ENCODE data around the gene FBXL4. TPM values are rescaled to one million over a fixed set of nuclear protein-coding genes. Genes with fewer than 3 reads are reported as not detected.

The FBXL4 gene
- total and polyA plus RNA-seq, 2 donors (not counting 1 experiment from before 2014, with no cell fraction given), result 16.8 to 18.1 TPM

GRCh38 chr6:98847779-98848538, 99.8 kb downstream of the FBXL4 start:
- H3K27me3 ChIP-seq (ENCODE audit: control insufficient read depth, insufficient read depth, low read length), result peaks cover 53% of the 10 kb centered on the region
- H3K4me3 ChIP-seq (replicated peaks in 1 of 4; ENCODE audit: control extremely low read depth in 1 of 4, insufficient read depth in 1 of 4, low read depth in 3 of 4, low read length in 4 of 4), result peak overlapping the region in 1 of 4 experiments; percentile 33
- TF ChIP-seq EZH2 (IDR thresholded peaks at IDR 0.05; ENCODE audit: low read length, missing control alignments), result peak; percentile 86
- no peak for TF ChIP-seq CTCF (conservative IDR thresholded peaks at IDR 0.05 in 1 of 2, IDR thresholded peaks at IDR 0.05 in 1 of 2; ENCODE audit: low read depth in 1 of 2, low read length in 2 of 2)
- H3K4me1 ChIP-seq (ENCODE audit: control insufficient read depth, extremely low read depth, insufficient read depth, low read length), result no peaks in the 10 kb centered on the region
- H4K20me1 ChIP-seq (ENCODE audit: control insufficient read depth, extremely low read depth, insufficient read depth, low read length), result no peaks in the 10 kb centered on the region
- no peaks in the 10 kb centered on the region for H3K9me3 ChIP-seq (ENCODE audit: control insufficient read depth, insufficient read depth, low read depth, low read length)
- no peaks in the 10 kb centered on the region for H3K79me2 ChIP-seq (ENCODE audit: control insufficient read depth, insufficient read depth, low read length)
- no peak overlapping the region for H3K9ac ChIP-seq (ENCODE audit: insufficient read depth, low read length)
- H3K36me3 ChIP-seq (ENCODE audit: control insufficient read depth, insufficient read depth, low read length), result no peaks in the 10 kb centered on the region
- H2AFZ ChIP-seq (ENCODE audit: low read length), result no peak overlapping the region
- H3K27ac ChIP-seq (ENCODE audit: insufficient read depth, low read length), result no peak overlapping the region
- H3K4me2 ChIP-seq (ENCODE audit: extremely low read depth, insufficient read depth, low read length), result peak overlapping the region; percentile 13
- no peak for DNase-seq (ENCODE audit: low read depth in 2 of 2)

- H3K4me3 ChIP-seq (replicated peaks in 1 of 4; ENCODE audit: control extremely low read depth in 1 of 4, insufficient read depth in 1 of 4, low read depth in 3 of 4, low read length in 4 of 4), result no peak overlapping the region
- no peaks in the 10 kb centered on the region for H3K9me3 ChIP-seq (ENCODE audit: control insufficient read depth, insufficient read depth, low read depth, low read length)
- no peaks in the 10 kb centered on the region for H3K36me3 ChIP-seq (ENCODE audit: control insufficient read depth, insufficient read depth, low read length)
- H2AFZ ChIP-seq (ENCODE audit: low read length), result no peak overlapping the region
- H3K27me3 ChIP-seq (ENCODE audit: control insufficient read depth, insufficient read depth, low read length), result peaks cover 58% of the 10 kb centered on the region
- no peak overlapping the region for H3K4me2 ChIP-seq (ENCODE audit: extremely low read depth, insufficient read depth, low read length)
- no peak overlapping the region for H3K9ac ChIP-seq (ENCODE audit: insufficient read depth, low read length)
- TF ChIP-seq CTCF (conservative IDR thresholded peaks at IDR 0.05 in 1 of 2, IDR thresholded peaks at IDR 0.05 in 1 of 2; ENCODE audit: low read depth in 1 of 2, low read length in 2 of 2) (no peak), EZH2 (IDR thresholded peaks at IDR 0.05; ENCODE audit: low read length, missing control alignments) (no peak)
- no peaks in the 10 kb centered on the region for H3K79me2 ChIP-seq (ENCODE audit: control insufficient read depth, insufficient read depth, low read length)
- no peaks in the 10 kb centered on the region for H4K20me1 ChIP-seq (ENCODE audit: control insufficient read depth, extremely low read depth, insufficient read depth, low read length)
- H3K4me1 ChIP-seq (ENCODE audit: control insufficient read depth, extremely low read depth, insufficient read depth, low read length), result no peaks in the 10 kb centered on the region
- no peak for DNase-seq (ENCODE audit: low read depth in 2 of 2)
- H3K27ac ChIP-seq (ENCODE audit: insufficient read depth, low read length), result no peak overlapping the region
Observed at GRCh38 chr6:98847416-98847778, 100.3 kb downstream of the FBXL4 start.

- H3K4me2 ChIP-seq (ENCODE audit: extremely low read depth, insufficient read depth, low read length), result no peak overlapping the region
- no peaks in the 10 kb centered on the region for H3K4me1 ChIP-seq (ENCODE audit: control insufficient read depth, extremely low read depth, insufficient read depth, low read length)
- H4K20me1 ChIP-seq (ENCODE audit: control insufficient read depth, extremely low read depth, insufficient read depth, low read length), result no peaks in the 10 kb centered on the region
- H3K36me3 ChIP-seq (ENCODE audit: control insufficient read depth, insufficient read depth, low read length), result no peaks in the 10 kb centered on the region
- H3K4me3 ChIP-seq (replicated peaks in 1 of 4; ENCODE audit: control extremely low read depth in 1 of 4, insufficient read depth in 1 of 4, low read depth in 3 of 4, low read length in 4 of 4), result no peak overlapping the region
- H2AFZ ChIP-seq (ENCODE audit: low read length), result no peak overlapping the region
- no peak overlapping the region for H3K27ac ChIP-seq (ENCODE audit: insufficient read depth, low read length)
- H3K9me3 ChIP-seq (ENCODE audit: control insufficient read depth, insufficient read depth, low read depth, low read length), result no peaks in the 10 kb centered on the region
- no peak for DNase-seq (ENCODE audit: low read depth in 2 of 2)
- peaks cover 70% of the 10 kb centered on the region for H3K27me3 ChIP-seq (ENCODE audit: control insufficient read depth, insufficient read depth, low read length)
- H3K9ac ChIP-seq (ENCODE audit: insufficient read depth, low read length), result no peak overlapping the region
- H3K79me2 ChIP-seq (ENCODE audit: control insufficient read depth, insufficient read depth, low read length), result no peaks in the 10 kb centered on the region
- TF ChIP-seq CTCF (conservative IDR thresholded peaks at IDR 0.05 in 1 of 2, IDR thresholded peaks at IDR 0.05 in 1 of 2; ENCODE audit: low read depth in 1 of 2, low read length in 2 of 2), result no peak
- TF ChIP-seq EZH2 (IDR thresholded peaks at IDR 0.05; ENCODE audit: low read length, missing control alignments), result no peak
Observed at GRCh38 chr6:98846021-98846380, 101.7 kb downstream of the FBXL4 start.
